NCI-H1092 treated with DMSO at 0.1 percent for 48 hours (cell line): ENCODE measurements around the gene OR4X2.
"Not testable (repeated sequence)": the region's sequence is repeated elsewhere in the genome, so short reads cannot be mapped to it uniquely, and the experiment has no call there.

ENCODE experiments used
- DNase-seq: peaks from one replicate; lab custom pipeline; 2025; lab: John Stamatoyannopoulos, UW

The OR4X2 gene

DNA sequence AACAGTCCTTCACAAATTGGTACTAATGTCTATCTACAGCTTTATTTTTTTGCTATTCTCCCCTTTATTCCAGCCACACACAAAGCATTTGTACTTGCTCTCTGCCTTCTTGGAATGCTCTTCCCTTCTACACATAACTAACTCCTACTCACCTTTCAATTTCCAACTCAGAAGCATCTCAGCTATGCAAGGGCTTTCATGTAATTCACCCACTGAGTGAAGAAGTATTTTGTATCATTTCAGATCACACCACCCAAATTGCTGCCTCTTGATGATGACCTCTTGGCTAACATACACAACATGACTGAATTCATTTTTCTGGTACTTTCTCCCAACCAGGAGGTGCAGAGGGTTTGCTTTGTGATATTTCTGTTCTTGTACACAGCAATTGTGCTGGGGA lies at the start of gene OR4X2:
Gene OR4X2, plus strand, starts transcription at position 301 of the 400 bp plus-strand sequence. Its CDS starts 0 bp downstream, at position 301.
- no peak for DNase-seq

DNA sequence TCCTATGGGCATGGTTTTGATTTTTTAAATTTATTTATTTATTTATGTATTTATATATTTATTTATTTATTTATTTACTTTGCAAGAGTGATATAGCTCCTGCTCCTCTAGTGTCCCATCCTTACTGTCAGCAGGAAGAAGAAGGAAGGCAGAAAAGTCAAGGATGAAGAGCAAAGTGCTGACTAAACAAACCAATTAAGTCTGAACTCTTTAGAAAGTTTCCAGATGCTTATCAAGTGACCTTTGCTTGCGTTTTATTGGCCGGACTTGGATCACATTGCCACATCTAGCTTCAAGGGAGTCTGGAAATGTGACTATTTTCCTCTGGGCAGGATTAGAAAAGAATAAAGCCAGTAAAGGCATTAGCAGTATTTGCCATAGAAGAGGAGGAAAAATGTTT lies 37.0 kb upstream of the OR4X2 start:
- DNase-seq = no peak

- no peak for DNase-seq
Measured at GRCh38 chr11:48210052-48210451, 34.9 kb upstream of the OR4X2 start.

DNA sequence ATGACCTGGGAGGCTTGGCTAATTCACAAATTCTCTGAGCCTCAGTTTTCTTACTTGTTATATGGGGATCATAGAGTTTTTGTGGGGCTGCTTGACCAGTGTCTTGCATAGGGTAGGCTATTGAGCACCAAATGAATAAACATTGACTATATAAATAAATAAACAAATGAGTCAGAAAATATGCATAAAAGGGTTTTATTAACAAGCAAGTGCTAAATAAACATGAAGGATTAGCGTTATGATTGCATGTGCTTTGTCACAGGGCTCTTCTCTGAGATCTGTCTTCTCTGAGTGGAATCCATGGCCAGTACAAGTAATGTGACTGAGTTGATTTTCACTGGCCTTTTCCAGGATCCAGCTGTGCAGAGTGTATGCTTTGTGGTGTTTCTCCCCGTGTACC lies 28.4 kb upstream of the OR4X2 start, which contains the start of gene OR4B1:
Gene OR4B1, plus strand, starts transcription at position 301 of the 400 bp plus-strand sequence. Its CDS starts 0 bp downstream, at position 301.
- no peak for DNase-seq

DNA sequence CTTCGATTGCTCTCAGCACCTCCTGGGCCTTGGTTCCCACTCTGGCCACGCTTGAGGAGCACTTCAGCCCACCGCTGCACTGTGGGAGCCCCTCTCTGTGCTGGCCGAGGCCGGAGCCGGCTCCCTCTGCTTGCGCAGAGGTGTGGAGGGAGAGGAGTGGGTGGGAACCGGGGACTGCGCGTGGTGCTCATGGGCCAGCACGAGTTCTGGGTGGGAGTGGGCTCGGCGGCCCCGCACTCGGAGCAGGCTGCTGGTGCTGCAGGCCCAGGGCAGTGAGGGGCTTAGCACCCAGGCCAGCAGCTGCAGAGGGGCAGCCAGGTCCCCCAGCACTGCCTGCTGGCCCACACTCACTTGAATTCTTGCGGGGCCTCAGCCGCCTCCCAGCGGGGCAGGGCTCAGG lies 16.1 kb upstream of the OR4X2 start:
- no peak for DNase-seq

- DNase-seq = not testable (repeated sequence)
Measured at GRCh38 chr11:48230057-48230456, 14.8 kb upstream of the OR4X2 start.

DNA sequence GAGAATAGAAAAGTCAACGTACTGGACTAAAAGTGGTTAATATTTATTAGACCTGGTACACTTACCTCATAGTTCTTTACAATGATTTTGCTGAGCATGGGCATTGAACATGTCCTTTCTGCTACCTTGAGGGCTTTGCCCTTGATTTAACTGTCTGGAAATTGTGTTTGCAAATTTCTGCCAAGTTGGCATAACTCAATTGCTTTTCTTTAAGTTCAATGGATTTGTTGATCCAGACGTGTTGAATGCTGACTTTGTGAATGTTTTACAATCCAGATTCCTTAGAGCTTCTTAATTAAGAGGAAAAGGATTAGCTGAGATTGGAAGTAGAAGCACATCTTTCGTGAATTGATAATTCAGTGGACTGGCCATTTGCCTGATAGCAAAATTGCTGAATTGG lies 7.2 kb upstream of the OR4X2 start:
- DNase-seq = no peak

DNA sequence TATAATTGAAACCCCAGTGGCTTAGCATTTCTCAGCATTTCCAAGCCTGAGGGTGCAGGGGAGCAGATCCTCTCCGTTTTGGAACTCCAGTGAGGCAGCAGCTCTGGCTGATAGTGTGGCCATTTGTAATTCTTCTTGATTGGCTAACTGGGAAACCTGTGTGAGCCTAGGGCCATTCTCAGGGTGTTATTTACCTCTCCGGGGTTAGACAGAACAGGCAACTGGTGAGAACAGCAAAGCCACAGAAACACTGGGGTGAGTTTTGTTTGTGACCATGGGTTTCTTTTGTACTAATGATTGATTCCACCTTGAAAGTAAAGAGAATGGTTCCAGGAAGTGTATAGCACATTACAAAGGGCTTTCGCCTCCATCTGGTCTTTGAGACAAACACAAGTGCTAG lies 2.4 kb upstream of the OR4X2 start:
- no peak for DNase-seq

DNA sequence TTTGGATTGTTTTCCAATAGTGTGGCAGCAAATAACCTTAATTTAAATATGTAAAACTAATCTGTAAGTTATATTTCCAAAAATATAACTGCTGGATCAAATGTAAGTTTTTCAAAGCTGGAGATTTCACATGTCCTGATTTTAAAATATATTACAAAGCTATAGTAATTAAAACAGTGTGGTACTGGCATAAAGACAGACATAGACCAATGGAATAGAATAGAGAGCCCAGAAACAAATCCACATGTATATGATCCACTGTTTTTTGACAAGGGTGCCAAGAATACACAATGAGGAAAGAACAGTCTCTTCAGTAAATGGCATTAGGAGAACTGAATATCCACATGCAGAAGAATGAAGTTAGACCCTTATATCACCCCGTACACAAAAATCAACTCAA lies 4.0 kb downstream of the OR4X2 start:
- DNase-seq = no peak

DNA sequence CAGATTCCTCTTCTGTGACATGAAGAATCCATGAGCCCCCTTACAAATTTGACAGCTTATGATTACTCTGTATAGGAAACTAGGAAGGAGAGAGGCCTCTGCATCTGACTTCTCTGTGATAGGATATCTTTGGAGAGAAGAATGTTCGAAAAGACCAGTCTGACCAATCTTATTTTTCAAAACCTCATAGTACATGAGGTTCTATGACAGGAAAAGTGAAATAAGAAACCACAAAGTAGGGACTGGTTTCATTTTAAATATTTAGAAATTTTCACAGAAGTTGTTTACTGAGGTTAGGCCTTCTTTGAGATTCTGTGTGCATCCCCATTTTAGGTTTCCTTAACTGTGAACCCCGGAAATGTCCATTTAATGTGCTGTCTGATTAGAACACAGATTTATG lies 16.7 kb downstream of the OR4X2 start:
- no peak for DNase-seq

GRCh38 chr11:48263423-48263911 lies 18.6 kb downstream of the OR4X2 start, which contains the start of gene OR4X1:
OR4X1 (plus strand) TSS chr11:48263861; CDS start chr11:48263861, 0 bp downstream.
- DNase-seq = no peak

DNA sequence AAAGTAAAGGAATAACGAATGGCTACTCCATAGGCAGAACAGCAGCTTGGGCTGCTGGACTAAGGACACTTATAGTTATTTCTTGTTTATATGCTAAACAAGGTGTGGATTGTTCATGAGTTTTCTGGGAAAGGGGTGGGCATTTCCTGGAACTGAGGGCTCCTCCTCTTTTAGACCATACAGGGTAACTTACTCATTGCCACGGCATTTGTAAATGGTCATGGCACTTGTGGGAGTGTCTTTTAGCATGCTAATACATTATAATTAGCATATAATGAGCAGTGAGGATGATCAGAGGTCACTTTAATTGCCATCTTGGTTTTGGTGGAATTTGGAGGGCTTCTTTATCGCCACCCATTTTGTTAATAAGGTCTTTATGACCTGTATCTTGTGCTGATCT lies 25.7 kb downstream of the OR4X2 start:
- no peak for DNase-seq

DNA sequence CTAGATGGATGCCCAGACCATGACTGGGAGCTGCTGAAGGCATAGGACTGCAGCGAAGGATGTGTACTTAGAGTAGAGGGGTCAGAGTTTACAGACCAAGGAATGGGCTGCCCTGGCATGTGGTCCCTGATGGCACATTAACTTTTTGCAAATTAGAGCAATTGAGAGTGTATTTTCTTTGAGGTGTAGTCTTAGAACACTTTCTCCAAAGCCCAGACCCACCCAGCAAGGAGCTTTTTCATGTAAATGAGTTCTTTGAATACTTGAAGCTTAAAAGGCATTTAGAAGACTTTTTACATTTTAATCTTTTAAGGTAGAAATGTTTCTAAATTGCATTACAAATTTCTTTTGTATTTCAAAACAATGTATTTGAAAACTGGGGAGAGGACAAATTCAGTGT lies 27.7 kb downstream of the OR4X2 start:
- DNase-seq = no peak
